Measurements from ENCODE around the gene WDR7. TPM values are rescaled to one million over a fixed set of nuclear protein-coding genes. Genes with fewer than 3 reads are reported as not detected.

The WDR7 gene
- 10 to 100 TPM; 10.3 to 17.2 (median 16.3) TPM for total RNA-seq

GRCh38 chr18:56650944-56651770 is at the start of gene WDR7:
TSS of gene WDR7 (plus strand) at chr18:56651359. CDS start at chr18:56672516, 21,157 bp downstream.
- TF ChIP-seq POLR2A (IDR thresholded peaks at IDR 0.05) (no peak), CTCF (IDR thresholded peaks at IDR 0.05) (no peak)
- DNase-seq (ENCODE audit: low spot score in 2 of 2) = peak; percentile 97 to 99
- intact Hi-C loops (cut with DNase I; ENCODE audit: low total_unique reads) = no loop called here
- 1% methylated on average over 30 to 47 of the region's 47 CpGs for WGBS, 2 donors
- peak within 1 kb of the TSS; percentile 74 for H3K4me3 ChIP-seq (ENCODE audit: low read depth, poor library complexity, severe bottlenecking)

GRCh38 chr18:56606618-56607017 is 44.5 kb upstream of the WDR7 start:
- 95 to 97% methylated on average over 2 of the region's 2 CpGs for WGBS, 2 donors
- intact Hi-C loops (cut with DNase I; ENCODE audit: low total_unique reads) = no loop called here
- TF ChIP-seq CTCF (IDR thresholded peaks at IDR 0.05) (no peak), POLR2A (IDR thresholded peaks at IDR 0.05) (no peak)
- no peak overlapping the region for H3K4me3 ChIP-seq (ENCODE audit: low read depth, poor library complexity, severe bottlenecking)
- DNase-seq (ENCODE audit: low spot score in 2 of 2) = no peak

- 80 to 85% methylated on average over 7 of the region's 7 CpGs for WGBS, 2 donors
- H3K4me3 ChIP-seq (ENCODE audit: low read depth, poor library complexity, severe bottlenecking) = no peak overlapping the region
- TF ChIP-seq POLR2A (IDR thresholded peaks at IDR 0.05) (no peak), CTCF (IDR thresholded peaks at IDR 0.05) (no peak)
- no peak for DNase-seq (ENCODE audit: low spot score in 2 of 2)
- intact Hi-C loops (cut with DNase I; ENCODE audit: low total_unique reads) = no loop called here
Observed at GRCh38 chr18:56615738-56616520, 35.2 kb upstream of the WDR7 start.

GRCh38 chr18:56627991-56628390 is 23.2 kb upstream of the WDR7 start:
- intact Hi-C loops (cut with DNase I; ENCODE audit: low total_unique reads) = no loop called here
- WGBS, 2 donors = 68 to 69% methylated on average over 2 of the region's 2 CpGs
- no peak for TF ChIP-seq CTCF (IDR thresholded peaks at IDR 0.05)
- TF ChIP-seq POLR2A (IDR thresholded peaks at IDR 0.05) = no peak
- H3K4me3 ChIP-seq (ENCODE audit: low read depth, poor library complexity, severe bottlenecking) = no peak overlapping the region
- DNase-seq (ENCODE audit: low spot score in 2 of 2) = no peak

GRCh38 chr18:56632070-56633022 is 18.8 kb upstream of the WDR7 start:
- no peak for TF ChIP-seq CTCF (IDR thresholded peaks at IDR 0.05)
- TF ChIP-seq POLR2A (IDR thresholded peaks at IDR 0.05) = no peak
- WGBS, 2 donors = 87 to 88% methylated on average over 7 of the region's 7 CpGs

More at GRCh38 chr18:56632070-56633022, 18.8 kb upstream of the WDR7 start:
- H3K4me3 ChIP-seq (ENCODE audit: low read depth, poor library complexity, severe bottlenecking) = no peak overlapping the region
- no peak for DNase-seq (ENCODE audit: low spot score in 2 of 2)
- intact Hi-C loops (cut with DNase I; ENCODE audit: low total_unique reads) = no loop called here
